Upper lobe of right lung (tissue), 1 donor: ENCODE data around the gene SERHL2. TPM values are rescaled to one million over a fixed set of nuclear protein-coding genes. Genes with fewer than 3 reads are reported as not detected.
"Not testable (repeated sequence)": the region's sequence is repeated elsewhere in the genome, so short reads cannot be mapped to it uniquely, and the experiment has no call there.

Experiments
- ATAC-seq: fragments of 200-7000 bp; cut with Tn5 transposase; one replicate; pipeline ENCODE4 v1.9.1; 2020; ENCODE audit warnings: mild to moderate bottlenecking, moderate library complexity
- DNase-seq: peaks from one replicate; pipeline ENCODE4 v3.0.0-alpha.2; 2020
- H3K27ac ChIP-seq: fragments of 200-600 bp; one replicate; pipeline ENCODE4 v1.8.0; 2022
- H3K27me3 ChIP-seq: fragments of 200-600 bp; one replicate; pipeline ENCODE4 v1.8.0; 2022; ENCODE audit warnings: mild to moderate bottlenecking
- H3K36me3 ChIP-seq: fragments of 200-600 bp; one replicate; pipeline ENCODE4 v1.8.0; 2022
- H3K4me1 ChIP-seq: fragments of 200-600 bp; one replicate; pipeline ENCODE4 v1.8.0; 2022
- H3K4me3 ChIP-seq: fragments of 200-600 bp; one replicate; pipeline ENCODE4 v1.8.0; 2022; ENCODE audit warnings: mild to moderate bottlenecking
- H3K9me3 ChIP-seq: fragments of 200-600 bp; one replicate; pipeline ENCODE4 v1.8.0; 2022
- intact Hi-C: fragments of 100-400 bp; cut with DNase I; formaldehyde crosslinking; loops from one replicate; pipeline ENCODE4 v1.11.0; 2022
- total RNA-seq: library from RNA; stranded (reverse); fragmentation: NEBNext Ultra II Directional; extraction: Animal tissue kit (Norgen Biotek cat#: 25700); gene quantifications from one replicate; pipeline ENCODE4 v1.2.1, GENCODE V29; 2021
- TF ChIP-seq, protein P1 (sequence below): fragments of 200-600 bp; IDR thresholded peaks from one replicate; pipeline ENCODE4 v1.8.0; 2022; ENCODE audit warnings: antibody characterized with exemption
- donor health status: DM: no; HTN: yes; CAD: no; lungs with severe emphysema.

SERHL2 gene
- total RNA-seq, 1 donor from 2014 or later, result 1.2 TPM

DNA sequence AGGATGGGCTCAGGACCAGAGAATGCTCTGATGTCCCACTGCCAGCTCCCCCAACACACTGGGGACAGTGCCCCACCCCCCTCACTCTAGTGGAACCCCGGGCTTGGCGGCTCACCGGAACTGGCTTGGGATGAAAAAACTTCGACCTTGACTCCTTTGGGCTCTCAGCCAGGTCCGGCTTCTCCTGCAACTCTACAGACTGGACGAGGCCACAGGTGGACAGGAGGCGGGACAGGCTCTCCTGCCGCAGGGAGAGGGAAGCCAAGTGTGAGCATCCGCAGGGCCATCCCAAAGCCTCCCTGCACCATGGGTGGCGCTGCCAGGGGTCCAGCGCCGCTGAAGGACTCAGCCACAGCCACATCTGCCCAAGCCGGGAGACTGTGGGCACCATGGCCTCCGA, 37.9 kb upstream of the SERHL2 start:
- Histone ChIP-seq H3K4me3 (no peak overlapping the region), H3K36me3 (peaks cover 28% of the 10 kb centered on the region), H3K27me3 (no peaks in the 10 kb centered on the region), H3K4me1 (peaks cover 4% of the 10 kb centered on the region), H3K9me3 (no peaks in the 10 kb centered on the region), H3K27ac (no peak overlapping the region)
- TF ChIP-seq, protein P1, sequence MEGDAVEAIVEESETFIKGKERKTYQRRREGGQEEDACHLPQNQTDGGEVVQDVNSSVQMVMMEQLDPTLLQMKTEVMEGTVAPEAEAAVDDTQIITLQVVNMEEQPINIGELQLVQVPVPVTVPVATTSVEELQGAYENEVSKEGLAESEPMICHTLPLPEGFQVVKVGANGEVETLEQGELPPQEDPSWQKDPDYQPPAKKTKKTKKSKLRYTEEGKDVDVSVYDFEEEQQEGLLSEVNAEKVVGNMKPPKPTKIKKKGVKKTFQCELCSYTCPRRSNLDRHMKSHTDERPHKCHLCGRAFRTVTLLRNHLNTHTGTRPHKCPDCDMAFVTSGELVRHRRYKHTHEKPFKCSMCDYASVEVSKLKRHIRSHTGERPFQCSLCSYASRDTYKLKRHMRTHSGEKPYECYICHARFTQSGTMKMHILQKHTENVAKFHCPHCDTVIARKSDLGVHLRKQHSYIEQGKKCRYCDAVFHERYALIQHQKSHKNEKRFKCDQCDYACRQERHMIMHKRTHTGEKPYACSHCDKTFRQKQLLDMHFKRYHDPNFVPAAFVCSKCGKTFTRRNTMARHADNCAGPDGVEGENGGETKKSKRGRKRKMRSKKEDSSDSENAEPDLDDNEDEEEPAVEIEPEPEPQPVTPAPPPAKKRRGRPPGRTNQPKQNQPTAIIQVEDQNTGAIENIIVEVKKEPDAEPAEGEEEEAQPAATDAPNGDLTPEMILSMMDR, result no peak
- DNase-seq (no peak), ATAC-seq (no peak)
- intact Hi-C loops, result no loop called here

DNA sequence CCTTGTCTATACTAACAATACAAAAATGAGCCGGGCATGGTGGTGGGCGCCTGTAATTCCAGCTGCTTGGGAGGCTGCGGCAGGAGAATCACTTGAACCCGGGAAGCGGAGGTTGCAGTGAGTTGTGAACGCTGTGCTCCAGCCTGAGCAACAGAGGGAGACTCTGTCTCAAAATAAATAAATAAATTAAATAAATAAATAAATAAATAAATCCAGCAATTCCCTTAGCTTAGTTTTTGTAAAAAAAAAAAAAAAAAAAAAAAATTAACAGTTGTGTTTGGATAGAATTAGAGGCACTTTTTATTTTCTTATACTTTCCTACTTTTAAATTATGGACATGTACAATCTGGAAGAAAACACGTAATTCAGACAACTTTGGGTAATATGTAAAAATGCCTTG, 36.7 kb upstream of the SERHL2 start:
- H3K36me3 ChIP-seq, result peaks cover 20% of the 10 kb centered on the region
- H3K27me3 ChIP-seq, H3K4me3 ChIP-seq, intact Hi-C loops, H3K9me3 ChIP-seq, ATAC-seq, DNase-seq, H3K27ac ChIP-seq, H3K4me1 ChIP-seq: not testable (repeated sequence)

DNA sequence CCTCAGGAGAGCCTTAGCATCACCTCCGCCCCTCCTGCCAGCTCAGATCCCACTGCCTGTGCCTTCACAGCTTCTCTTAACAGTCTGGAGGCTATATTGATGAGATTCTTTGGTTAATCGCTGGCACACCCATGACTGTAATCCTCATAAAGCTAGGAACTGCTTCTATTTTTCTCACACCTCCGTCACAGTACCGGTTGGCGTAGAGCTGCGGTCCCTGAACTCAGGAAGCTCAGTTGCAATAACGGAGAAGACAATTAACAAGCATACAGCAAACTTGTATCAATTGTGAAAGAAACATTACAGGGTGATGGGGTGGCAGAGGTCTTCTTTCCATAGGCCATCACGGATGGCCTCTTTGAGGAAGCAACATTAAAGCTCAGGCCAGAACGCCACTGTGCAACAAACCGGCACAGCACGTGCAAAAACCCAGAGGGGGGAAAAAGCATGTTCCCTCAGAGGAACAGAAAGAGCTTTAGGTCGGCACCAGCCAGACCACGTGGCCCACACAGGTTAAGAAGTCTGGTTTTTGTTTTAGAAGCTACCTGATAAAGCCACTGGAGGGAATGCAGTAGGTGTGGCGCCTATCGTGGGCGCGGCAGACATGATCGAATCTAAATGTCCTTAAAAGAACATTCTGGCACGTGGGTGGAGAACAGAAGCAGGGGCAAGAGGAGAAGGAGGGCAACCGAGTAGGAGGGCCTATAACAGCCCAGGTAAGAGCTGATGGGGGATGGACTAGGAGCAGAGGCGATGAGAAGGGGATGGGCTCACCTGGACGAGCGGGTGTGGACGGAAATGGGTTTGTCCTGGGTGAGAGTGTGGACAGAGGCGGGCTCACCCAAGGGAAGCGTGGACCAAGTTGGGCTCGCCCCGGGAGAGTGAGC, 34.9 kb upstream of the SERHL2 start:
- ATAC-seq, H3K4me1 ChIP-seq, intact Hi-C loops, H3K9me3 ChIP-seq, H3K27me3 ChIP-seq, DNase-seq: not testable (repeated sequence)
- peak overlapping the region; percentile 72 for H3K27ac ChIP-seq
- peak overlapping the region; percentile 75 for H3K4me3 ChIP-seq
- peaks cover 20% of the 10 kb centered on the region for H3K36me3 ChIP-seq

DNA sequence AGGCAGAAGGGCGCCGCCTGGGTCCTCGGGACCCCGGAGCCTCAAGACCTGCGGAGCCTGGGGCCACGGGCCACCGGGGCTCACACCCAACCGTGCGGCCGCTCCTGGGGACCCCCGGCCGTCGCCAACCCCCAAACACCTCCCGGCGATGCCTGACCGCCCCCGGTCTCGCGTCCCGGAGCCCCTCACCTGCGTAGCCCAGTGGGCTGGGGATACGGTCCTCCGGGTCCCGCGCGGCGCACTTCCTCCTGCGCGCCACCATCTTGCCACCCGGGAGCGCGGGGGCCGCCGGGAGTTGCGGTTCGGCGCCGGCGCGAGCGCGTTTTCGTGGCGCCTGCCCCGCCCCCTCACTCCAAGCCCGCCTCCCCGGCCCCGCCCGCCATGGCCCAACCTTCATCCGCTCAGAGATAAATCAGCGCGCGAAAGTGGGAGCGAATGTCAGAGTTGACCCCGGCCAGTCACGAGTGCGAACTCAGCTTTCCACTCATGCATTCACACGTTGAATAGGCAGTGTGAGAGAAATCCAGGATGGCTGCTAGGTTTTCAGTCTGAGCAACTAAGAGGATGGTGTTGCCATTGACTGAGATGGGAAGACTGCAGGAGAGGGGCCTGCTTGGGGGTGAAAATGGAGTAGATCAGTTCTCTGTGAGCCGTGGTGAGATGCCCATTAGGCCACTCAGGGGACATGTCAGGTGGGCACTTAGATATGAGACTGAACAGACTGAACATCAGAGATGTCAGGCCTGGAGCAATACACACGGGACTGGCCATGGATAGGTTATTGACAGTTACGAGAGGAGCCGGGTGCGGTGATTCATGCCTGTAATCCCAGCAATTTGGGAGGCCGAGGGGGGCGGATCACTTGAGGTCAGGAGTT, 34.0 kb upstream of the SERHL2 start, which contains the start of gene RRP7A:
Gene RRP7A (minus strand): TSS at position 272 of the 877 bp plus-strand sequence. CDS start 10 bp downstream, at position 262.
- no peaks in the 10 kb centered on the region for H3K9me3 ChIP-seq
- H3K36me3 ChIP-seq, result peaks cover 20% of the 10 kb centered on the region
- ATAC-seq (peak; percentile 97), DNase-seq (peak; percentile 90)
- H3K27me3 ChIP-seq, result no peaks in the 10 kb centered on the region
- TF ChIP-seq, protein P1, result no peak
- H3K4me3 ChIP-seq, result peak within 1 kb of the TSS; percentile 75
- H3K27ac ChIP-seq, result peak within 1 kb of the TSS; percentile 72
- H3K4me1 ChIP-seq, result peaks cover 4% of the 10 kb centered on the region
- intact Hi-C loops, result no loop called here

DNA sequence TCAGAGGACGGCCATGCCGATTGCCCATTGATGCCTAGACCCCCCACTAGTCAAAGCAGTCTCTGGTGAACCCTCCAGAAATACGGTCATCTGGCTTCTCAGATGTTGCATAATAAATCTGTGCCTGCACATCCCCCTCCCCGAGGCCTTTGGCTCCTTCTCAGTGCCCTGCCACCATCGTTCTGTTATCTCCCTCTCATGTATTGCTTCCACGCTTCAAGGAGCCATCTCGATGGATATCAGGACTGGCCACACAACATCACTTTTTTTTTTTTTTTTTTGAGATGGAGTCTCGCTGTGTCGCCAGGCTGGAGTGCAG, 32.6 kb upstream of the SERHL2 start:
- peaks cover 8% of the 10 kb centered on the region for H3K36me3 ChIP-seq
- H3K4me3 ChIP-seq, result no peak overlapping the region
- intact Hi-C loops, result no loop called here
- TF ChIP-seq, protein P1, result no peak
- no peaks in the 10 kb centered on the region for H3K9me3 ChIP-seq
- DNase-seq (no peak), ATAC-seq (no peak)
- H3K27me3 ChIP-seq, result no peaks in the 10 kb centered on the region
- peaks cover 4% of the 10 kb centered on the region for H3K4me1 ChIP-seq
- H3K27ac ChIP-seq, result no peak overlapping the region

DNA sequence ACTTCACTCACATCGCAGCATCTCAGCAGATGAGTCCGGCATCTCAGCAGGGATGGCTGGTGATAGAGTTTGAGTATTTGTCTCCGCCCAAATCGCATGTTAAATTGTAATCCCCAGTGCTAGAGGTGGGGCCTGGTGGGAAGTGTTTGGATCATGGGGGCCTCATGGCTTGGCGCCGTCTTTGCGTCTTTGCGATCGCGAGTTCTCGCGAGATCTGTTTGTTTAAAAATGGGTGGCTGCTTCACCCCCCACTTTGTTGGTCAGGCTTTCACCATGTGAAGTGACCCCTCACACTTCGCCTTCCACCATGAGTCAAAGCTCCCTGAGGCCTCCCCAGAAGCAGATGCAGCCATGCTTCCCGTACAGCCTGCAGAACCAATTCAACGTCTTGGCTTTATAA, 31.2 kb upstream of the SERHL2 start:
- ATAC-seq (no peak), DNase-seq (no peak)
- Histone ChIP-seq H3K27ac (no peak overlapping the region), H3K4me3 (no peak overlapping the region), H3K9me3 (no peaks in the 10 kb centered on the region), H3K4me1 (peaks cover 4% of the 10 kb centered on the region), H3K27me3 (no peaks in the 10 kb centered on the region), H3K36me3 (no peaks in the 10 kb centered on the region)
- intact Hi-C loops, result no loop called here
- TF ChIP-seq, protein P1, result no peak
